Rectal smooth muscle tissue (tissue), 1 donor: ENCODE data around the gene MRAP2.
A peak's percentile ranks its signal among the peaks of the same experiment; 100 is the strongest.

Experiments used
- H3K27ac ChIP-seq: one replicate; pipeline ENCODE4 v1.7.0; 2013; ENCODE audit warnings: low read depth, low read length, inconsistent platforms
- H3K27me3 ChIP-seq: one replicate; pipeline ENCODE4 v1.7.0; 2013; ENCODE audit warnings: low read length; ENCODE audit not compliant: control insufficient read depth, insufficient read depth
- H3K36me3 ChIP-seq: one replicate; pipeline ENCODE4 v1.7.0; 2013; ENCODE audit warnings: low read length; ENCODE audit not compliant: control insufficient read depth, insufficient read depth
- H3K4me1 ChIP-seq: one replicate; pipeline ENCODE4 v1.7.0; 2013; ENCODE audit warnings: low read length; ENCODE audit not compliant: control insufficient read depth, insufficient read depth
- H3K4me3 ChIP-seq: one replicate; pipeline ENCODE4 v1.7.0; 2013; ENCODE audit warnings: low read length
- H3K9ac ChIP-seq: one replicate; pipeline ENCODE4 v1.7.0; 2013; ENCODE audit warnings: low read length

MRAP2 gene

GRCh38 chr6:84033523-84034451 lies at the start of gene MRAP2:
TSS of gene MRAP2 (plus strand) at chr6:84033772. CDS start at chr6:84055319, 21,547 bp downstream.
- H3K4me1 ChIP-seq: no peaks in the 10 kb centered on the region
- H3K36me3 ChIP-seq: no peaks in the 10 kb centered on the region
- H3K27me3 ChIP-seq: no peaks in the 10 kb centered on the region
- no peak within 1 kb of the TSS for H3K27ac ChIP-seq
- no peak within 1 kb of the TSS for H3K9ac ChIP-seq
- H3K4me3 ChIP-seq: peak within 1 kb of the TSS; percentile 34

- Histone ChIP-seq H3K36me3 (no peaks in the 10 kb centered on the region), H3K9ac (no peak overlapping the region), H3K4me1 (no peaks in the 10 kb centered on the region), H3K27me3 (no peaks in the 10 kb centered on the region), H3K27ac (no peak overlapping the region), H3K4me3 (no peak overlapping the region)
Measured at GRCh38 chr6:83984411-83984810, 49.2 kb upstream of the MRAP2 start.

- H3K36me3 ChIP-seq: no peaks in the 10 kb centered on the region
- no peak overlapping the region for H3K9ac ChIP-seq
- H3K4me3 ChIP-seq: no peak overlapping the region
- no peaks in the 10 kb centered on the region for H3K4me1 ChIP-seq
- H3K27ac ChIP-seq: no peak overlapping the region
- H3K27me3 ChIP-seq: no peaks in the 10 kb centered on the region
Measured at GRCh38 chr6:83985308-83985713, 48.3 kb upstream of the MRAP2 start.

- H3K4me1 ChIP-seq: no peaks in the 10 kb centered on the region
- no peak overlapping the region for H3K9ac ChIP-seq
- no peak overlapping the region for H3K4me3 ChIP-seq
- no peak overlapping the region for H3K27ac ChIP-seq
- H3K36me3 ChIP-seq: no peaks in the 10 kb centered on the region
- H3K27me3 ChIP-seq: no peaks in the 10 kb centered on the region
Measured at GRCh38 chr6:83985715-83986114, 47.9 kb upstream of the MRAP2 start.

- Histone ChIP-seq H3K4me1 (no peaks in the 10 kb centered on the region), H3K36me3 (no peaks in the 10 kb centered on the region), H3K4me3 (no peak overlapping the region), H3K27ac (no peak overlapping the region), H3K27me3 (no peaks in the 10 kb centered on the region), H3K9ac (no peak overlapping the region)
Measured at GRCh38 chr6:83998021-83998584, 35.5 kb upstream of the MRAP2 start.

- Histone ChIP-seq H3K36me3 (no peaks in the 10 kb centered on the region), H3K4me1 (no peaks in the 10 kb centered on the region), H3K4me3 (no peak overlapping the region), H3K27me3 (no peaks in the 10 kb centered on the region), H3K27ac (no peak overlapping the region), H3K9ac (no peak overlapping the region)
Measured at GRCh38 chr6:84001119-84001518, 32.5 kb upstream of the MRAP2 start.

GRCh38 chr6:84002226-84002625 lies 31.3 kb upstream of the MRAP2 start:
- Histone ChIP-seq H3K27ac (no peak overlapping the region), H3K27me3 (no peaks in the 10 kb centered on the region), H3K4me3 (no peak overlapping the region), H3K9ac (no peak overlapping the region), H3K4me1 (no peaks in the 10 kb centered on the region), H3K36me3 (no peaks in the 10 kb centered on the region)

- Histone ChIP-seq H3K27me3 (no peaks in the 10 kb centered on the region), H3K36me3 (no peaks in the 10 kb centered on the region), H3K9ac (no peak overlapping the region)
Measured at GRCh38 chr6:84003131-84003530, 30.4 kb upstream of the MRAP2 start.

GRCh38 chr6:84003654-84004053 lies 29.9 kb upstream of the MRAP2 start:
- no peaks in the 10 kb centered on the region for H3K36me3 ChIP-seq
- H3K4me3 ChIP-seq: no peak overlapping the region
- H3K27me3 ChIP-seq: no peaks in the 10 kb centered on the region
- H3K4me1 ChIP-seq: no peaks in the 10 kb centered on the region
- H3K9ac ChIP-seq: no peak overlapping the region
- no peak overlapping the region for H3K27ac ChIP-seq

More at GRCh38 chr6:84003131-84003530, 30.4 kb upstream of the MRAP2 start:
- Histone ChIP-seq H3K4me3 (no peak overlapping the region), H3K4me1 (no peaks in the 10 kb centered on the region), H3K27ac (no peak overlapping the region)

- no peaks in the 10 kb centered on the region for H3K27me3 ChIP-seq
- no peaks in the 10 kb centered on the region for H3K36me3 ChIP-seq
- H3K27ac ChIP-seq: no peak overlapping the region
- no peak overlapping the region for H3K4me3 ChIP-seq
- no peak overlapping the region for H3K9ac ChIP-seq
- H3K4me1 ChIP-seq: no peaks in the 10 kb centered on the region
Measured at GRCh38 chr6:84007871-84008270, 25.7 kb upstream of the MRAP2 start.

GRCh38 chr6:84013354-84013753 lies 20.2 kb upstream of the MRAP2 start:
- H3K27me3 ChIP-seq: no peaks in the 10 kb centered on the region
- no peak overlapping the region for H3K9ac ChIP-seq
- H3K27ac ChIP-seq: no peak overlapping the region
- no peaks in the 10 kb centered on the region for H3K36me3 ChIP-seq
- no peaks in the 10 kb centered on the region for H3K4me1 ChIP-seq
- H3K4me3 ChIP-seq: no peak overlapping the region

GRCh38 chr6:84013931-84014330 lies 19.6 kb upstream of the MRAP2 start:
- Histone ChIP-seq H3K9ac (no peak overlapping the region), H3K36me3 (no peaks in the 10 kb centered on the region), H3K27ac (no peak overlapping the region), H3K27me3 (no peaks in the 10 kb centered on the region), H3K4me1 (no peaks in the 10 kb centered on the region), H3K4me3 (no peak overlapping the region)

GRCh38 chr6:84016029-84016428 lies 17.5 kb upstream of the MRAP2 start:
- no peaks in the 10 kb centered on the region for H3K4me1 ChIP-seq
- H3K4me3 ChIP-seq: no peak overlapping the region
- H3K9ac ChIP-seq: no peak overlapping the region
- no peaks in the 10 kb centered on the region for H3K36me3 ChIP-seq
- no peaks in the 10 kb centered on the region for H3K27me3 ChIP-seq
- H3K27ac ChIP-seq: no peak overlapping the region
